Sigmoid colon (tissue), 7 donors: ENCODE measurements around the gene NCOR2. TPM values are rescaled to one million over a fixed set of nuclear protein-coding genes. Genes with fewer than 3 reads are reported as not detected.

Experiments
- DNase-seq: peaks from one replicate; pipeline ENCODE4 v3.0.0-alpha.2; 2019
- H3K27ac ChIP-seq, 4 donors: fragments of 200-600 bp; sonication (generic); one replicate each; pipeline ENCODE4 v1.5.1; 2016 to 2019; ENCODE audit warnings: mild to moderate bottlenecking in 1 of 4
- H3K27me3 ChIP-seq, 3 donors: fragments of 200-600 bp; sonication (generic); one replicate each; pipeline ENCODE4 v1.5.1; 2019; ENCODE audit warnings: mild to moderate bottlenecking in 1 of 3
- H3K36me3 ChIP-seq, 4 donors: fragments of 200-600 bp; sonication (generic); one replicate each; pipeline ENCODE4 v1.5.1; 2016 to 2019
- H3K4me1 ChIP-seq, 4 donors: fragments of 200-600 bp; sonication (generic); one replicate each; pipeline ENCODE4 v1.5.1; 2017 to 2019
- H3K4me3 ChIP-seq, 4 donors: fragments of 200-600 bp; sonication (generic); one replicate each; pipeline ENCODE4 v1.5.1; 2017 to 2019; ENCODE audit warnings: mild to moderate bottlenecking in 2 of 4, moderate library complexity in 1 of 4
- H3K9me3 ChIP-seq, 4 donors: fragments of 200-600 bp in 3 of 4; sonication (generic) in 3 of 4; one replicate each; pipeline versions ENCODE4 v1.5.1 to v1.6.1; 2013 to 2019
- EP300 ChIP-seq, 4 donors: sonication (generic); formaldehyde crosslinking; IDR thresholded peaks; one replicate each; pipeline ENCODE4 v1.6.1; 2017; ENCODE audit warnings: antibody characterized with exemption in 4 of 4
- POLR2A ChIP-seq, 2 donors: fragments of 450-650 bp; IDR thresholded peaks; one replicate each; pipeline ENCODE4 v1.6.1; 2016; ENCODE audit warnings: antibody characterized with exemption in 2 of 2, mild to moderate bottlenecking in 2 of 2, moderate library complexity in 2 of 2
- POLR2AphosphoS5 ChIP-seq, 4 donors: sonication (generic); formaldehyde crosslinking; IDR thresholded peaks; one replicate each; pipeline ENCODE4 v1.6.1; 2017; ENCODE audit warnings: antibody characterized with exemption in 4 of 4
- WGBS, 2 donors: extraction: QIAGEN DNeasy Blood & Tissue Kit; methylation state at CpG; one replicate each; pipeline ENCODE4 v1.1.7; 2013; 5-methylcytosine and 5-hydroxymethylcytosine counted together
- intact Hi-C: fragments of 100-400 bp; cut with DNase I; formaldehyde crosslinking; loops from one replicate; pipeline ENCODE4 v1.15.1; 2023
- polyA plus RNA-seq, 3 donors: library from polyadenylated mRNA; stranded (reverse); fragments of 200-250 nt; gene quantifications; one replicate each; pipeline ENCODE4 v1.2.3, GENCODE V29; 2013
- total RNA-seq, 4 donors: library from RNA; depleted of rRNA; stranded (reverse); fragments of >200 nt; gene quantifications; one replicate each; pipeline ENCODE4 v1.1.0, GENCODE V29; 2016
- TF ChIP-seq, protein P1 (sequence below), 4 experiments: fragments of 450-650 bp in 3 of 4; fragments of 200-600 bp in 1 of 4; IDR thresholded peaks; one replicate each; pipeline ENCODE4 v1.5.1; 2016 to 2019; ENCODE audit warnings: antibody characterized with exemption in 4 of 4, mild to moderate bottlenecking in 3 of 4, moderate library complexity in 2 of 4
- donor health status: healthy with polysubstance abuse.
- donor health status: Bipolar disorder and iron deficiency.
- donor health status: healthy.

NCOR2 gene
- total and polyA plus RNA-seq, 7 donors: 18.6 to 134 (median 47.9) TPM

DNA sequence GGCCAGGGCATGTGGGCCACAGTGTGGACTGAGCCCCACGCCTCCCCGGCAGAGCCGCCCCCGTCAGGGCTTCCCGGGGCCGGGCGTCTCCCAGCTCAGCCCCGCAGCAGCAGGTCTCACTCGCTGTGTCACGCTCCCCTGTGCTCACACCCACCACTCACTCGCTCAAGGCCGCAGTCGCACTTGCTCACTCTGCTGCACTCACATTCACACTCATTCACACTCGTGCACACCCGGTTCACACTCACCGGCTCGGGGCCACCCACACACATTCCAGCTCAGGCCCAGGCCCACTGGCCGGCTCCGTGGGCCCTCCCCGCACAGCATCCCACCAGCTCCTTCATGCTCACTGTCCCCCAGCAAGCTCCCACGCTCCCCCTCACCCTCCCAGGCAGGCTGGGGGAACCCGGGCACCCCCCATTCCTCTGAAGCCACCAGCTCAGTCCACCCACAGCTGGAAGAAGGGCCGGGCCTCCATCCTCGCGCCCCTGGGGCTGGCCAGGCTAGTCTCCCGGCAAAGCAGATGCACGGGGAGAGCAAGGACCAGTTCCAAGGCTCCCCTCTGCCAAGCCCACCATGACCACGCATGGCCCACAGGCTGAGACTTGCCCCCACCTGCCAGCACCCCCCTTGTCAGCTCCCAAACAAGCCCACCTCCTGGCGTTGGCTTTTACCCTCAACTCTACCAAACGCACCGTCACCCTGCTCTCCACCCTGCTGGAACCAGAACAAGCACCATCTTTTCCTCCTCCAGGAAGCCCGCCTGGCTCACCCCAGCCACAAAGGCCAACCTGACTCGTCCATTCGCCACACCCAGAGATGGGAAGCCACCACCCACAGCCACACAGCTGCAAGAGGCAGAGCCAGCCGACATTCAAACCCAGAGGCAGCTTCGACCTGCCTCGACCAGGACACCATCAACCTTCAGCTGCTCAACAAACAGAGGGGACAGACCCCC lies 28.0 kb downstream of the NCOR2 start:
- no peak for DNase-seq
- H3K4me1 ChIP-seq: peaks cover 0 to 72% (median 66%) of the 10 kb centered on the region in 4 donors
- 84 to 86% methylated on average over 37 of the region's 37 CpGs for WGBS, 2 donors
- H3K36me3 ChIP-seq: no peaks in the 10 kb centered on the region
- no peak overlapping the region for H3K4me3 ChIP-seq
- no peaks in the 10 kb centered on the region for H3K9me3 ChIP-seq
- H3K27ac ChIP-seq: peak overlapping the region; percentile 1 to 72 (median 68)
- intact Hi-C loops: no loop called here
- TF ChIP-seq POLR2A (IDR thresholded peaks at IDR 0.05) (no peak), EP300 (IDR thresholded peaks at IDR 0.05) (no peak), POLR2AphosphoS5 (IDR thresholded peaks at IDR 0.05) (no peak)
- TF ChIP-seq, protein P1, sequence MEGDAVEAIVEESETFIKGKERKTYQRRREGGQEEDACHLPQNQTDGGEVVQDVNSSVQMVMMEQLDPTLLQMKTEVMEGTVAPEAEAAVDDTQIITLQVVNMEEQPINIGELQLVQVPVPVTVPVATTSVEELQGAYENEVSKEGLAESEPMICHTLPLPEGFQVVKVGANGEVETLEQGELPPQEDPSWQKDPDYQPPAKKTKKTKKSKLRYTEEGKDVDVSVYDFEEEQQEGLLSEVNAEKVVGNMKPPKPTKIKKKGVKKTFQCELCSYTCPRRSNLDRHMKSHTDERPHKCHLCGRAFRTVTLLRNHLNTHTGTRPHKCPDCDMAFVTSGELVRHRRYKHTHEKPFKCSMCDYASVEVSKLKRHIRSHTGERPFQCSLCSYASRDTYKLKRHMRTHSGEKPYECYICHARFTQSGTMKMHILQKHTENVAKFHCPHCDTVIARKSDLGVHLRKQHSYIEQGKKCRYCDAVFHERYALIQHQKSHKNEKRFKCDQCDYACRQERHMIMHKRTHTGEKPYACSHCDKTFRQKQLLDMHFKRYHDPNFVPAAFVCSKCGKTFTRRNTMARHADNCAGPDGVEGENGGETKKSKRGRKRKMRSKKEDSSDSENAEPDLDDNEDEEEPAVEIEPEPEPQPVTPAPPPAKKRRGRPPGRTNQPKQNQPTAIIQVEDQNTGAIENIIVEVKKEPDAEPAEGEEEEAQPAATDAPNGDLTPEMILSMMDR (IDR thresholded peaks at IDR 0.05): no peak
- H3K27me3 ChIP-seq: no peaks in the 10 kb centered on the region

DNA sequence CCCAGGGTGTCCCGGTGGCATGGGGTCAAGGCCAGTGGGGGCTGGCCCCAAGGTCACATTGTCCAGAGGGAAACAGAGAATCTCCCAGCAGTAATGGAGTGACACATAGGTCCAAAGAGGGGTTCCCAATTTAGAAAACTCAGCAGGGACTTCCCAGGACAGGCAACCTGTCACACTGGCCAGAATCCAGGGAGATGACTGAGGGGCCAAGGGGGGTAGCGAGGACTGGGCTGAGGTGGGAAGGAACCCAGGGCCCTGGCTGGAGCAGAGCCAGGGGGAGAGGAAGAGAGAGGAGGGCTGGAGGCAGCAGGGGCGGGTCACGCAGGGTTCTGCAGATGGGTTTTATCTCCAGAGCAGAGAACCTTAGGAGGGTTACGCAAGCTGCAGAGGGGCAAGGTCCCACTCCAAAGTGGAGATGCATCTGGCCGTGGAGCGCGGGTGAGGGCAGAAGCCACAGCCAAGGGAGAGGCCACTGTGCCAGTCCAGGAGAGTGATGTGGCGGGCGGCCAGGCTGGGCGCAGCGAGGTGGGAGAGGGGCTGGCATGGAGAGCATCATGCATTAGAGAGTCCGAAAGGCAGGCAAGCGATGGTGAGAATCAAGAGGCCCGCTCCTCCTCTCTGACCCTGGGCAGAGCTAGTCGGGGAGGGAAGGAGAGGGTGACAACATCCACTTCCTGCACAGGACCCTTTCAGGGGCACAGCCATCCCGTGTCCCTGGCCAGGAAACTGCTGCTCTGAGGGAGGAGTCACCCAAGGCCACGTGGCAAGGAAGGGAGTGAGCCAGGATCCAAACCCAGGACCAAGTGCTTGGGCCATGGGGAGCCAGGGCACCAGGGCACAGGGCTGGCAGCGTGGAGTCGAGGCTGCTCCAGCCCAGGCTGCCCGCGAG lies 29.0 kb downstream of the NCOR2 start:
- Histone ChIP-seq H3K4me3 (no peak overlapping the region), H3K27ac (peak overlapping the region; percentile 48 to 72 (median 68)), H3K27me3 (no peaks in the 10 kb centered on the region)

DNA sequence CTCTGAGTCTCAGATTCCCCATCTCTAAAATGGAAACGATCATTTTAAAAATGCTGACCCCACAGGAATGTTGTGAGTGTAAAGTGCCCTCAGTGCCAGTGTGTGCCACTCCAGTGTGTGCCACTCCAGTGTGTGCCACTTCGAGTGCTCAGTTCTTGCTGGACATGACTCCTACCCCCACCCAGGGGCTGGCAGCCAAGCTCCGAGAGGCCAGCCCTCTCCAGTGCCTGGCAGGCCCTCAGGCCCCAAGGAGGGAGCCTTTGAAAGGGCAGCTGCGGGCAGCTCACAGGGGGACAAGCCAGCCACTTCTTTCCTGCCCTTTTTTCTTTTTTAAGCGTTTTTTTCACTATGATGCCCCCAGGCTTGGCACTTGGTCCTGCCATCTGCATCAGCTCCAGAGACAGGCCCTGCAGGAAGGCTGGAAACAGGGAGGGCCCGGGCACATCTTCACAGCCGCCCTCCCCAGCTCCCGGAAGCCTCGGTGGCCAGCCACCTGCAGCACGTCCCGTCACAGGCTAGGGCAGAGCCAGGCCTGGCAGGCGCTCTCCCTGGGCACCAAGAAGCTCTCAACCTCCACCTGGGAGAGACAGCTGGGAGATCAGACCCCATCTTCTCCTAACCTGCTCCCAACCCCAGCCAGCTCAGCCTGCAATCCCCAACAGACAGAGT lies 29.8 kb downstream of the NCOR2 start:
- WGBS, 2 donors: 74 to 75% methylated on average over 12 of the region's 12 CpGs
- no peak overlapping the region for H3K4me3 ChIP-seq
- TF ChIP-seq, protein P1 (IDR thresholded peaks at IDR 0.05): no peak
- TF ChIP-seq POLR2A (IDR thresholded peaks at IDR 0.05) (no peak), POLR2AphosphoS5 (IDR thresholded peaks at IDR 0.05) (no peak), EP300 (IDR thresholded peaks at IDR 0.05) (no peak)
- H3K27me3 ChIP-seq: no peaks in the 10 kb centered on the region
- H3K4me1 ChIP-seq: peaks cover 0 to 62% (median 57%) of the 10 kb centered on the region in 4 donors
- no peaks in the 10 kb centered on the region for H3K36me3 ChIP-seq
- no peak for DNase-seq
- no peaks in the 10 kb centered on the region for H3K9me3 ChIP-seq
- peak overlapping the region; percentile 48 to 72 (median 68) for H3K27ac ChIP-seq
- intact Hi-C loops: no loop called here

More for the DNA sequence above, 29.0 kb downstream of the NCOR2 start:
- 64 to 70% methylated on average over 22 of the region's 22 CpGs for WGBS, 2 donors
- DNase-seq: no peak
- intact Hi-C loops: no loop called here
- H3K4me1 ChIP-seq: peaks cover 0 to 62% (median 58%) of the 10 kb centered on the region in 4 donors
- no peaks in the 10 kb centered on the region for H3K36me3 ChIP-seq
- TF ChIP-seq POLR2A (IDR thresholded peaks at IDR 0.05) (no peak), EP300 (IDR thresholded peaks at IDR 0.05) (no peak), POLR2AphosphoS5 (IDR thresholded peaks at IDR 0.05) (no peak)
- TF ChIP-seq, protein P1 (IDR thresholded peaks at IDR 0.05): no peak
- no peaks in the 10 kb centered on the region for H3K9me3 ChIP-seq

DNA sequence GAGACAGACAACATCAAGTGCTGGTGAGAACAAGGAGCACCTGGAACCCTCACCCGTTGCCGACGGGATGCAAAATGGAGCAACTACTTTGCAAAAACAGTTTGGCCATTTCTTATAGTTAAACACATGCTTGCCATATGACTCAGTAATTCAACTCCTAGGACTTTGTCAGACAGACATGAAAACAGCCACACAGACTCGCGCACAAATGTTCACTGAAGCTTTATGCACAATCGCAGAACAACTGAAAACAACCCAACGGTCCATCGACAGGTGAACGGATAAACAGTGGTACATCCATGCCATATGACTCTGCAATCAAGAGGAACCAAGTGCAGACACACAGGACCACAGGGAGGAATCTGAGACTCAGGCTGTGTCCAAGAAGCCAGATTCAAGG lies 30.8 kb downstream of the NCOR2 start:
- Histone ChIP-seq H3K4me3 (no peak overlapping the region), H3K36me3 (no peaks in the 10 kb centered on the region), H3K27ac (peak overlapping the region in 3 of 4 donors; percentile 66 to 72 (median 70)), H3K27me3 (no peaks in the 10 kb centered on the region), H3K4me1 (peaks cover 0 to 64% (median 57%) of the 10 kb centered on the region in 4 donors), H3K9me3 (no peaks in the 10 kb centered on the region)
- intact Hi-C loops: no loop called here
- TF ChIP-seq, protein P1 (IDR thresholded peaks at IDR 0.05): no peak
- WGBS, 2 donors: 89 to 90% methylated on average over 9 of the region's 9 CpGs
- no peak for DNase-seq
